NCI-H69 (cell line): ENCODE results near the gene GPR6.

ENCODE experiments used
- DNase-seq: peaks from one replicate; lab custom pipeline; 2025; lab: John Stamatoyannopoulos, UW

GPR6 gene

GRCh38 chr6:109999740-110000139 is 21.6 kb downstream of the GPR6 start:
- DNase-seq, result no peak

- no peak for DNase-seq
These were observed 24.6 kb downstream of the GPR6 start for GRCh38 chr6:110002676-110003075.

- no peak for DNase-seq
These were observed 35.3 kb downstream of the GPR6 start for GRCh38 chr6:110013386-110013785.

GRCh38 chr6:110015206-110015605 is 37.1 kb downstream of the GPR6 start:
- no peak for DNase-seq

GRCh38 chr6:110017306-110017705 is 39.2 kb downstream of the GPR6 start:
- no peak for DNase-seq

GRCh38 chr6:110017946-110018345 is 39.8 kb downstream of the GPR6 start:
- no peak for DNase-seq

- no peak for DNase-seq
These were observed 40.4 kb downstream of the GPR6 start for GRCh38 chr6:110018486-110018885.

GRCh38 chr6:110020888-110021287 is 42.8 kb downstream of the GPR6 start:
- no peak for DNase-seq

GRCh38 chr6:110029144-110029543 is 51.0 kb downstream of the GPR6 start:
- DNase-seq, result no peak
